ENCODE data around the gene POU5F1. TPM values are rescaled to one million over a fixed set of nuclear protein-coding genes. Genes with fewer than 3 reads are reported as not detected.
A peak's percentile ranks its signal among the peaks of the same experiment; 100 is the strongest.

POU5F1 gene
- polyA plus RNA-seq, 1 donor (not counting 4 experiments of a cell fraction or from before 2014, with no cell fraction given) = 1.6 TPM

- Histone ChIP-seq H3K79me2 (ENCODE audit: control insufficient read depth, insufficient read depth, low read length) (no peaks in the 10 kb centered on the region), H3K27ac (ENCODE audit: control insufficient read depth, insufficient read depth, low read length) (no peak overlapping the region), H3K27me3 (ENCODE audit: control insufficient read depth, extremely low read depth, insufficient read depth, low read length) (no peaks in the 10 kb centered on the region), H3K4me1 (ENCODE audit: control insufficient read depth, extremely low read depth, insufficient read depth, low read length) (peaks cover 10% of the 10 kb centered on the region), H4K20me1 (ENCODE audit: control insufficient read depth, extremely low read depth, insufficient read depth, low read length) (no peaks in the 10 kb centered on the region), H3K4me3 (ENCODE audit: control insufficient read depth in 2 of 3, extremely low read depth in 1 of 3, insufficient read depth in 2 of 3, low read depth in 1 of 3, low read length in 3 of 3) (no peak overlapping the region), H3K4me2 (ENCODE audit: control insufficient read depth, extremely low read depth, insufficient read depth, low read depth, low read length) (no peak overlapping the region), H3K9me1 (ENCODE audit: control insufficient read depth, extremely low read depth, insufficient read depth, low read length) (no peaks in the 10 kb centered on the region), H3K9ac (ENCODE audit: control insufficient read depth, extremely low read depth, insufficient read depth, low read length) (no peak overlapping the region), H2AFZ (ENCODE audit: control insufficient read depth, low read length) (no peak overlapping the region), H3K36me3 (ENCODE audit: control insufficient read depth in 2 of 2, extremely low read depth in 1 of 2, insufficient read depth in 2 of 2, low read length in 2 of 2) (peaks cover 2 to 3% of the 10 kb centered on the region in 2 experiments), H3K9me3 (ENCODE audit: control insufficient read depth, low read depth, low read length) (no peaks in the 10 kb centered on the region)
- no peak for FAIRE-seq
- DNase-seq (ENCODE audit: low read depth, low spot score) = no peak
- TF ChIP-seq CTCF (optimal IDR thresholded peaks at IDR 0.05 in 1 of 3, IDR thresholded peaks at IDR 0.05 in 1 of 3, conservative IDR thresholded peaks at IDR 0.05 in 1 of 3; ENCODE audit: extremely low read depth in 1 of 3, insufficient read depth in 2 of 3, low read length in 3 of 3) (no peak), EZH2 (IDR thresholded peaks at IDR 0.05; ENCODE audit: low read length) (no peak)
- dilution Hi-C loops (cut with MboI; ENCODE audit: extremely low pct_ligation_motif_present, low sequenced_read_pairs) = no loop called here
These were observed 29.8 kb downstream of the POU5F1 start for GRCh38 chr6:31140643-31141042.

- H2AFZ ChIP-seq (ENCODE audit: control insufficient read depth, low read length) = no peak overlapping the region
- H3K9ac ChIP-seq (ENCODE audit: control insufficient read depth, extremely low read depth, insufficient read depth, low read length) = no peak overlapping the region
- H4K20me1 ChIP-seq (ENCODE audit: control insufficient read depth, extremely low read depth, insufficient read depth, low read length) = no peaks in the 10 kb centered on the region
- H3K79me2 ChIP-seq (ENCODE audit: control insufficient read depth, insufficient read depth, low read length) = no peaks in the 10 kb centered on the region
- H3K4me3 ChIP-seq (ENCODE audit: control insufficient read depth in 2 of 3, extremely low read depth in 1 of 3, insufficient read depth in 2 of 3, low read depth in 1 of 3, low read length in 3 of 3) = no peak overlapping the region
- TF ChIP-seq EZH2 (IDR thresholded peaks at IDR 0.05; ENCODE audit: low read length) (no peak), CTCF (optimal IDR thresholded peaks at IDR 0.05 in 1 of 3, IDR thresholded peaks at IDR 0.05 in 1 of 3, conservative IDR thresholded peaks at IDR 0.05 in 1 of 3; ENCODE audit: extremely low read depth in 1 of 3, insufficient read depth in 2 of 3, low read length in 3 of 3) (no peak)
- H3K4me1 ChIP-seq (ENCODE audit: control insufficient read depth, extremely low read depth, insufficient read depth, low read length) = peaks cover 10% of the 10 kb centered on the region
- dilution Hi-C loops (cut with MboI; ENCODE audit: extremely low pct_ligation_motif_present, low sequenced_read_pairs) = no loop called here
- H3K9me3 ChIP-seq (ENCODE audit: control insufficient read depth, low read depth, low read length) = no peaks in the 10 kb centered on the region
- H3K36me3 ChIP-seq (ENCODE audit: control insufficient read depth in 2 of 2, extremely low read depth in 1 of 2, insufficient read depth in 2 of 2, low read length in 2 of 2) = peaks cover under 1 to 3% of the 10 kb centered on the region in 2 experiments
- H3K27me3 ChIP-seq (ENCODE audit: control insufficient read depth, extremely low read depth, insufficient read depth, low read length) = no peaks in the 10 kb centered on the region
- no peaks in the 10 kb centered on the region for H3K9me1 ChIP-seq (ENCODE audit: control insufficient read depth, extremely low read depth, insufficient read depth, low read length)
- peak; percentile 44 for FAIRE-seq
- H3K4me2 ChIP-seq (ENCODE audit: control insufficient read depth, extremely low read depth, insufficient read depth, low read depth, low read length) = no peak overlapping the region
- no peak for DNase-seq (ENCODE audit: low read depth, low spot score)
- H3K27ac ChIP-seq (ENCODE audit: control insufficient read depth, insufficient read depth, low read length) = no peak overlapping the region
These were observed 30.9 kb downstream of the POU5F1 start for GRCh38 chr6:31139599-31139998.
